ENCODE data around the gene MT1H.

The MT1H gene

DNA sequence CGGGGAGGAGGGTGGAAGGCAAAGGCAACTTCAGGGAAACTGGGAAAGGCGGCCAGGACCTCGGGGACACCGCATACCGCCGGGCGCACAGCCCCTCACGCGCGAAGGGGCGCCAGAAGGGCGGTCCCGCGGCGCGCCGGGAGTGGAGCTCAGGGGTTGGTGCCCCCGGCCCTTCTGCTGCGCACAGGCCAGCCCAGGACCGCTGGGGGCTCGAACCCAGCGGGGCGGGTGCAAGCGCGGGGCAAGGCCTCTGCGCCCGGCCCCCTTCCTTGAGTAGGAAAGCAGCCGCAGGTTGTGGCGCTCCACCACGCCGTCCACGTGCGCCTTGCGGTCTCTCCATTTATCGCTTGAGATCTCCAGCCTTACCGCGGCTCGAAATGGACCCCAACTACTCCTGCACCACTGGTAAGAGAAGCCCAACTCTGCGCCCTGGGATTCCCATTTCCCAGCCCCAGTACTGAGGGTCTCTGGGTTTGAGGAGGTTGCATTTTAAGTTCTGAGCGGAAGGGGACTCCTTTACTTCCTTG, 34.1 kb upstream of the MT1H start:
- DNase-seq = no peak

DNA sequence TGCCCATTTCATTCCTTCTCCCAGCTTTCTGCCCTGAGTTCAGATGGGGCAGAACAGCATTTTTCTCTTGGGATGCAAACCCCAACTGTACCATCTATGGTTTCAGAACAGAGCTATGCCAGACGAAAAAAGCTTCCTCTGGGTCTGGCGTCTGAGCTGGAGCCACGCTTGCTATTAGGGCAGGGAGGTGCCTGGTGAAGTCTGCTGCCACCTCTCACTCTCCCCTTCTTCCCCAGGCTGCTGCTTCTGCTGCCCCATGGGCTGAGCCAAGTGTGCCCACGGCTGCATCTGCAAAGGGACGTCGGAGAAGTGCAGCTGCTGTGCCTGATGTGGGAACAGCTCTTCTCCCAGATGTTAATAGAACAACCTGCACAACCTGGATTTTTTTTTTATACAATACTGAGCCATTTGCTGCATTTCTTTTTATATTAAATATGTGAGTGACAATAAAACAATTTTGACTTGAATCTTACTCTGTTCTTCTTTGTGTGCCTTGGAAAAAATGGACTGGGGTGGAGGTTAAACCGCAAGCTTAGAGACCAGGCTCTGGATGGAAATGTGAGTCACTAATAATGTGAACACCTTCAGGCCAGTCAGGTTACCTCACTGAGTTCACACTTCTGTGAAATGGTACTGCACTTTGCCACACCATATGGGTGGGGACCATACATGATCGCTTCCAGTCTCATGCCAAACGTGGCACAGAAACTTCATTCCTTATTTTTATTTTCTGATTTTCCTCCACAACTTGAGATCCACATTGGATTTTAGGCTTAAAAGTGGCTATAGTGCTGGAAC, 32.8 kb upstream of the MT1H start:
- DNase-seq = no peak

DNA sequence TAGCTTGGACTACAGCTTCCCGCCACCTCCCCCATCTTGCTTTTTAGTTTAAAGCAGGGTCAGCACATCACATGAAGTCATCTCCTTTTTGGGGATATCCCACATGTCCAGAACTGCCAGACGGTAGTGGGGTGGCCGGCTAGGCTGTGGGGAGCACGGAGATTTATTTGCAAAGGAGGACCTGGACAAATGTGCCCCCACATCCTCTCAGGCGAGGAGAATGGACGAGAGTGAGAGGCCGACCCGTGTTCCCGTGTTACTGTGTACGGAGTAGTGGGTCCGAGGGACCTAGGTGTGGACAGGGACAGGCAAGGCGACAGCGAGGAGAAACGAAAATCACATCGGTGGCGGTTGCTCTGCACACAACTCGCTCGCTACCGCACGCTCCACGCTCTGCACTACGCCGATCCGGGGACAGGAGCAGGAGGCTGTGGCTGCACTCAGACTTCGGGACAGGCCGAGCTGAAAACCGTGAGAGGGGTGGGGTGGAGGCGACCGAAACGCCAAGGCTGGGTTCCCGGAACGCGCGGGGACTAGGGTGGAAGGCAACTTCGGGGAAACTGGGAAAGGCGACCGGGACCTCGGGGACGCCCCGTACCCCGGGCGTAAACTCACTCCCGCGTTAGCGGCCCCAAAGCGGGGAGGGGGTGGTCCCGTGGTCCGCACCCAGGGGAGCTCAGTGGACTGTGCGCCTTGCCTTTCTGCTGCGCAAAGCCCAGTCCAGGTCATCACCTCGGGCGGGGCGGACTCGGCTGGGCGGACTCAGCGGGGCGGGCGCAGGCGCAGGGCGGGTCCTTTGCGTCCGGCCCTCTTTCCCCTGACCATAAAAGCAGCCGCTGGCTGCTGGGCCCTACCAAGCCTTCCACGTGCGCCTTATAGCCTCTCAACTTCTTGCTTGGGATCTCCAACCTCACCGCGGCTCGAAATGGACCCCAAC, 31.5 kb upstream of the MT1H start, which contains the start of gene MT1A:
Gene MT1A, plus strand, starts transcription at position 853 of the 937 bp plus-strand sequence. Its CDS starts 73 bp downstream, at position 926.
- DNase-seq = peak in 24 of 58 donors; percentile 5 to 53 (median 25)

DNA sequence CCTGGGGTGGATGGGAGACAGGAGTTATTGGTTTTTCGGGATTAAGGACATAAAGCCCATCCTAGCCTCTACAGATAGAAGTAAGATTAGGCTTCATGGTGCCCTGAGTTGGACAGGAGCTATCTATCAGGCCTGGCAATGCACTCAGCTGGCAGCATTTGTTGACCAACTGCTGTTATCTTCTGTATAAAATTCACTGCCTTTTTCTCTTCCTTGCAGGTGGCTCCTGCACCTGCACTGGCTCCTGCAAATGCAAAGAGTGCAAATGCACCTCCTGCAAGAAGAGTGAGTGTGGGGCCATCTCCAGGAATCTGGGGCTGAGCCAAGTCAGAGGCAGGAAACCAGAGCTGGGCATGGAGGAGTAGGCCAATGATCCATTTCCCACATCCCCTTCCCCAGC, 30.6 kb upstream of the MT1H start:
- DNase-seq = no peak

DNA sequence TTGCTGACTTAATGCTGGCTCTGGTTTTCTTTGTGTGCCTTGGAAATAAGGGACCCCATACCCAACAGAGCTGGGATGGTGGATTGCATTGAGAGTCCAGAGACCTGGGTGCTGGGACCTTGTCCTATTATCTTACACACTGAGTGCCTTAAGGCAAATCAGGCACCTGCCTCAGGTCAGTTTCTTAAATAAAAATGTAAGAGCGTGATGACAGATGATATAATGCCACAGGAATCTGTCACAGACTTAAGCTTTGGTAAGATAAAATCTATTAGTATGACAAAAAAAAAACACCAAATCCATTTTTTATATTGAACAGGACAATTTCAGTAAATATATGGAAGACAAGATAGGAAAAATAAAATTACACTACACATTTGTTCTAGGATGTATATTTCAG, 29.5 kb upstream of the MT1H start:
- no peak for DNase-seq

DNA sequence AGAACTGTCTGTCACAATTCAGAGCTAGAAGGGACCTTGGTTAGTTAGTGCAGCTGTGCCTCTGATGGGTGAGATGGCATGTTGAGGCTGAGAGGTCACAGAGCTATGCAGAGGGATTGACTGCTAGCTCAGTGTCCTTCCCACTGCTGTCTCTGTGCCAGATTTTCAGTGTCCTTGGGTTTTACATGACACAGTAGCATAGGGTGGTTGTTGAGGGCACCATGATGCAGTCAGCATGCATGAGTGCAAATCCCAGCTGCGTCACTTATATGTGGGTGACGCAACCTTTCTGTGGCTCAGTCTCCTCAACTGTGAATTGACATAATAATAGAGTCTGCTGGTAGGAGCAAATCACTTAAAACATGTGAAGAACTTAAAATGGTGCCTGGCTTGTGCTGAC, 28.4 kb upstream of the MT1H start:
- no peak for DNase-seq

DNA sequence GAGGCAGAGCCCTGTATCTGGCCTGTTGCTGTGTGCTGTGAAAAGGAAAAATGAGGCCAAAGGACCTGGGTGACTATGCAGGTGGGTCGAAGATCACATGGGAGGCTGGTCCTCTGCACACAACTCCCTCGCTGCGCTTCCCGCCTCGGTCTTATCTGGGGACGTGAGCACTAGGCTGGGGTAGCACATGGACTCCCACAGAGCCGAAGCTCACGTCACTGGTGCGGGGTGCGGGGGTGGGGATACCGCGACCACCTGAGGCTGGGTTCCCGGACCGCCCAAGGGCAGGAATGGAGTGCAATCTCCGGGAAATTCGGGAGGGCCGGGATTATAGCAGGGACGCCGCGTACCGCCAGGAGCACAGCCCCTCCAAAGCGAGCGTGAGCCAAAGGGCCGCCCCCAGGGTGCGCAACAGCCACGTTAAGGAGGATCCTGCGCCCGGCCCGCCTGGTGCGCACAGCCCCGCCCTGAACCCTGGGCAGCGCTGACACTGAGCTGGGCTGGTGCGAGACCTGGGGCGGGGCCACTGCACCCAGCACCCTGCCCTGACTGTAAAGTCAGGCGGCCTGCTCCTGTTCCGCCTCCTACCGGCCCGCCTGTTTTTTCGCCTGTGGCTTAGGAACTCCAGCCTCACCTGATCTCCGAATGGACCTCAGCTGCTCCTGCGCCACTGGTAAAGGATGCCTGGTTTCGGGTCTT, 26.4 kb upstream of the MT1H start:
- DNase-seq = peak in 1 of 58 donors; percentile 21

DNA sequence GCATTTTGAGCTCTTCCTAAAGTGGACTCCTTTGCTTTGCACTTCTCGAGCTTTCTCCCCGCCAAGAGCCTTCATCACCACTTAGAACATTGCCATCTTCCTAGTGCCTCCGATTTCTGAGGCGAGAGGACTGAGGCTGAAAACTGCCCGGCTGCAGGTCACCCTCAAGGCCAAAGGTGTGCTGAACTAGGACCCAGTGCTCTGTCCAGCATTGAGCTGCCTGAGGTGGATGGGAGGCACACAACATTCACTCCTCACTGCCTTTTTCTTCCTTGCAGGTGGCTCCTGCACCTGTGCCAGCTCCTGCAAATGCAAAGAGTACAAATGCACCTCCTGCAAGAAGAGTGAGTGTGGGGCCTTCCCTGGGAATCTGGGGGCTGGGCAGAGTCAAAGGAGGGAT, 25.8 kb upstream of the MT1H start:
- DNase-seq = no peak

DNA sequence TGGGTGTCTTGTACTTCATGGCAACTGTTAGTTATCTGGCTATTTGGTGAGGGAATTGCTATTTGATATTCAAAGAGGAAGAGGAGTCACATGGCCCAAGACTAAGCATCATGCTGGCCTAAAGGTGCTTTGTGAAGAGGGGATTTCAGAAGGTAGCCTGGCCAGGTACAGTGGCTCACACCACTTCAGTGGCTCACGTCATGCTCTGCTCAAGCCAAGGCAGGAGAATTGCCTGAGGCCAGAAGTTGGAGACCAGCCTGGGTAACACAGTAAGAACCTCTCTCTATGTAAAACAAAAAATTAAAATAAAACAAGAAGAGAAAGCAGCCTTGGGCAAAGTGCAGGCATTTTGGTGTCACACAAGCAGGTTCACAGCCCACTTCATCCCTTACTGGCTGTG, 24.3 kb upstream of the MT1H start:
- no peak for DNase-seq

DNA sequence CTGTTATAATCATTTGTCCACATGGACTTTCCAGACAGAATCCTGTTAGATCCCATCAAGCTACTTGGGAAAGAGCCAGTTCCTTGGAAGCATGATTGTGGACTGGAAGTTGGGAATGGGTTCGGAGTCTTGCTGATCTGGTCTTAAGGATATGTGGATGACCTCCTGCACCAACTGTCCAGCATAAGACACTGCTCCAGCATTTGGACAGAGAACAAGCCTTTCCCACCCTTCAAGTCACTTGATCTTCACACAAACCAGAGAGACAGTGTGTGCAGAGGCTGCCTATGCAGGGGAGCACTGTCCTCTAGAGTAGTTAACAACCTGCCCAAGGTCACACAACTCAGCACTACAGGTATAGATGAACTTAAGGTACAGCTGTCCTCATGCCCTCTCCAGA, 23.8 kb upstream of the MT1H start:
- no peak for DNase-seq

DNA sequence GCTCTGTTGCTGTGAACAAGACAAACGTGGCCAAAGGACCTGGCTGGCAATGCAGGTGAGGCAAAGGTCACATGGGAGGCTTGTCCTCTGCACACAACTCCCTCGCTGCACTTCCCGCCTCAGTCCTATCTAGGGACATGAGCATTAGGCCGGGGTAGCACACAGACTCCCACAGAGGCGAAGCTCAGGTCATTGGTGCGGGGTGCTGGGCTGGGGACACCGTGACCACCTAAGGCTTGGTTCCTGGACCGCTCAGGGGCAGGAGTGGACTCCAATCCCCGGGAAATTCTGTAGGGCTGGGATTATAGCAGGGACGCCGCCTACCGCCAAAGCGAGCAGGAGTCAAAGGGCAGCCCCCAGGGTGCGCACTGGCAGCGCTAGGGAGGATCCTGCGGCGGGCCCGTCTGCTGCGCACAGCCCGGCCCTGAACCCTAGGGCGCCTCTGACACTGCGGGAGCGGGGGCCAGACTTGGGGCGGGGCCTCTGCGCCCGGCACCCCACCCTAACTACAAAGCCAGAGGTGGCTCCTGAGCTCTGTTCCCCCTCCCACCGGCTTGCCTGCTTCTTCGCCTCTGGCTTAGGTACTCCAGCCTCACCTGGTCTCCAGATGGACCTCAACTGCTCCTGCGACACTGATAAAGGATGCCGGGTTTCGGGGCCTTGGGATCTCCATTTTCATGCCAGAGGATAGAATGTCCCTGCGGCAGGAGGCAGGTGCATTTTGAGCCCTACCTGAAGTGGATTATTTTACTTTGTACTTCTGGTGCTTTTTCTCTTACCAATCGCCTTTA, 21.8 kb upstream of the MT1H start:
- DNase-seq = no peak

DNA sequence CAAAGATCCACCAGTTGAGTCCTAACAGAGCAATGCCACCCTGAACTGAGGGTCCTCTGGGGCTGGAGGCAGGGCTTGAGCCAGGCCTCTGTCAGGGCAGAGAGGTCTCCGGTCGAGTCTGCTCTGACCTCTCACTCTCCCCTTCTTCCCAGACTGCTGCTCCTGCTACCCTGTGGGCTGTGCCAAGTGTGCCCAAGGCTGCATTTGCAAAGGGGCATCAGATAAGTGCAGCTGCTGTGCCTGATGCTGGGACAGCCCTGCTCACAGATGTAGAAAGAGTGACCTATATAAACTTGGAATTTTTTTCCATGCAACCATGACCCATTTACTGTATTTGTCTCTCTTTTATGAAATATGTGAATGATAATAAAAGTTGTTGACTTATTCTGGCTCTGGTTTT, 20.3 kb upstream of the MT1H start:
- DNase-seq = no peak

DNA sequence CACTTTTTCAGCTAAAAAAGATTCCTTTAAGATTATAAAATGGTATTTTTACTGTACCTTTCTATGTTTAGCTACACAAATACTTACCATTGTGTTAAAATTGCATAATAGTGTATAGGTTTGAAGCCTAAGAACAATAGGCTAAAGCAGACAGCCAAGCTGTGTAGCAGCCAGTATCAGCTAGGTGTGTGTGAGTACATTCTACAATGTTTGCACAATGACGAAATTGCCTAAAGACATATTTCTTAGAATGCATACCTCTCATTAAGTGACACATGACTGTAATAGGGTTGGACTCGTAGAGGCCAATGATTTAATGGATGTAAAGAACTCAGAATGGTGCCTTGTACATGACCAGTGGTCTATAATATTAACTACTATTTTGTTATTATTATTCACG, 19.8 kb upstream of the MT1H start:
- no peak for DNase-seq

DNA sequence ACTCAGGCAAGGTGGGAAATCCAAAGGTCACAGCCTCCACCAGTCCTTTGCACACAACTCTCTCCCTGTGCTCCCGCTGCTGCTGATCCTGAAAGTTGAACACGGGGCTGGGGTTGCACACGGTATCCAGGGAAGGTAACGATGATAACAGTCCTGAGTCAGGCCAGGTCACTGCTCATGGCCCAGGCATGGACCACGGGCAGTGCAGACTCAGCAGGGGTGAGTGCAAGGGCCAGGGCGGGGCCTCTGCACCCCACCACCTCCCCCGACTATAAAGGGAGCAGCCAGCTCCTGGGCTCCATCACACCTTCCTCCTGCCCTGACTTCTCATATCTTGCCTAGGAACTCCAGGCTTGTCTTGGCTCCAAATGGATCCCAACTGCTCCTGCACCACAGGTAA, 18.0 kb upstream of the MT1H start, which contains the start of gene MT1B:
Gene MT1B, plus strand, starts transcription at position 301 of the 400 bp plus-strand sequence. Its CDS starts 68 bp downstream, at position 369.
- no peak for DNase-seq

DNA sequence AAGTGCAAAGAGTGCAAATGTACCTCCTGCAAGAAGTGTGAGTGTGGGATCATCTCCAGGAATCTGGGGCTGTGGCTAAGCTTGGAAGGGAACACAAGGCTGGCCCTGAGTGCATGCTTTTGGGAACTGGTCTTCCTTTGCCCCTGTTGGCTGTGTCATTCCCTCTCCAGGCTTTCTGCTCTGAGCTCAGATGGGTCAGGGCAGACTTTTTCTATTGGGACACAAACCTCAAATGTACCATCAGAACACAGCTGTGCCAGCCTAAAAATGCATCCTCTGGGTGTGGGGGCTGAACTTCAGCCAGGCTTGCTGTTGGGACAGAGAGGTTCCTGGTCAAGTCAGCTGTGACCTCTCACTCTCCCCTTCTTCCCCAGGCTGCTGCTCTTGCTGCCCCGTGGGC, 17.0 kb upstream of the MT1H start:
- DNase-seq = no peak

DNA sequence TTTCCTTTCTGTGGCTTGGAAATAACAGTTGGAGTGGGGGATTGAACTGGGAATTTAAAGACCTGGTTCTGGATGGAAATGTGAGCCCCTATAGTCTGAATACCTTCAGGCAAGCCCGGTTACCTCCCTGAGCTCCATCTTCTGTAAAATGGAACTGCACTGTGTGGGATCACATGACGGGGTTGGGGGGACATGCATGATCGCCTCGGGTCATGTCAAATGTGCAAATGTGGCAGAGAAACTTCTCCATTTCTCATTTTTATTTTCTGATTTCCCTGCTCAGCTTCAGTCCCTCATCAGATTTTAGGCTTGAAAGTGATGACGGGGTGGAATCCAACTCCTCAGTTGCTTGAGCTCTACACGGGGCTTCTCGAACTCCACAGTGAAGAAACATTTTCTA, 16.4 kb upstream of the MT1H start:
- DNase-seq = no peak

DNA sequence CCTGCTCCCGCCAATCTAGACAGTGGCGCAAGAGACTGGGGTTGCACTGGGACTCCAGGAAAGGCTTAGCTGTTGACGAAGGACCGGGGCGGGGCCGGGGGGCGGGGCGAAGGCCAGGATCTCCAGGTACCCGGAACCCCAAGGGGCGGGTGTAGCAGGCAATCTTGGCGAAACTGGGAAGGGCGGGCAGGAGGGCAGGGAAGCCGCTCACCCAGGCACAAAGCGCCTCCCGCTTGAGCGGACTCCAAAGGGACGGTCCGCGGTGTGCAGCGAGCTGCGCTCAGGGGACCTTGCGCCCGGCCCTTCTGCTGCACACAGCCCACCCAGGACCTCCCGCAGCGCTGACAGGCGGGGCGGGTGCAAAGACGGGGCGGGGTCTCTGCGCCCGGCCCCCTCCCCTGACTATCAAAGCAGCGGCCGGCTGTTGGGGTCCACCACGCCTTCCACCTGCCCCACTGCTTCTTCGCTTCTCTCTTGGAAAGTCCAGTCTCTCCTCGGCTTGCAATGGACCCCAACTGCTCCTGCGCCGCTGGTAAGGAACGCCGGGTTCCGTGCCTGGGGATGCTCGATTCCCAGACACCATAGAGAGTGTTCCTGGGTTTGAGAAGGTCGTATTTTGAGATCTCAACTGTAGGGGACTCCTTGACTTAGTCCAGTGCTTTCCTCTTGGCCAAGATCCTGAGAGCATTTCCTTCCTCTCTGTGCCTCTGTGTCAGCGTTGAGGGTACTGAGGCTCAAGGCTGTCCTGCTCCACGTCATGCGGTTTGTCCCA, 11.9 kb upstream of the MT1H start, which contains the start of gene MT1F:
Gene MT1F, plus strand, starts transcription at position 405 of the 772 bp plus-strand sequence. Its CDS starts 100 bp downstream, at position 505.
- DNase-seq = peak in 38 of 58 donors; percentile 9 to 68 (median 40)

DNA sequence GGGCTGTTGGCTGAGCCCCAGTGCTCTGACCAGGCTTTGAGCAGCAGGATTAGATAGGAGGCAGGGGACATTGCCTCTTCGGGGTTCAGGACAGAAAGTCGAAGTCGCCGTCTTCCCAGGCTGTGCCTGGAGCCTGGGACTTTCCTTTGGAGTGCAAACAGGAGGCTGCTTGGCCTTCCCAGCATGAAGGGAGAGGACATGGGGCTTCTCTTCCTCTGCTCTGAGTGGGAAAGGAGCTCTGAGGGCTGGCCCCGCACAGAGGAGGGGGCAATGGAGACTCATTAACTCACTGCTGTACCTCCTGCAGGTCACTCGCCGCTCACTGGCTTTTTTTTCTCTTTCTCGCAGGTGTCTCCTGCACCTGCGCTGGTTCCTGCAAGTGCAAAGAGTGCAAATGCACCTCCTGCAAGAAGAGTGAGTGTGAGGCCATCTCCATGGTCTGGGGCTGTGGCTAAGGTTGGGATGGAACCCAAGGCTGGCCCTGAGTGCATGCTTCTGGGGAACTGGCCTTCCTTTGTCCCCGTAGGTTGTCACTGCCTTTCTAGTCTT, 11.2 kb upstream of the MT1H start:
- peak in 3 of 58 donors; percentile 11 to 46 (median 22) for DNase-seq
